PC-9 (cell line): ENCODE results near the gene LCE1C.

Experiments used
- EZH2 ChIP-seq: fragments of 200-600 bp; sonication (generic); IDR thresholded peaks from 2 replicates; pipeline ENCODE4 v1.8.0; 2017; ENCODE audit warnings: antibody characterized with exemption, low read depth
- TF ChIP-seq, protein P1 (sequence below): fragments of 200-600 bp; sonication (generic); conservative IDR thresholded peaks from 2 replicates; pipeline ENCODE4 v1.6.1; 2017; ENCODE audit warnings: mixed run types, antibody characterized with exemption, mild to moderate bottlenecking, moderate library complexity

DNA sequence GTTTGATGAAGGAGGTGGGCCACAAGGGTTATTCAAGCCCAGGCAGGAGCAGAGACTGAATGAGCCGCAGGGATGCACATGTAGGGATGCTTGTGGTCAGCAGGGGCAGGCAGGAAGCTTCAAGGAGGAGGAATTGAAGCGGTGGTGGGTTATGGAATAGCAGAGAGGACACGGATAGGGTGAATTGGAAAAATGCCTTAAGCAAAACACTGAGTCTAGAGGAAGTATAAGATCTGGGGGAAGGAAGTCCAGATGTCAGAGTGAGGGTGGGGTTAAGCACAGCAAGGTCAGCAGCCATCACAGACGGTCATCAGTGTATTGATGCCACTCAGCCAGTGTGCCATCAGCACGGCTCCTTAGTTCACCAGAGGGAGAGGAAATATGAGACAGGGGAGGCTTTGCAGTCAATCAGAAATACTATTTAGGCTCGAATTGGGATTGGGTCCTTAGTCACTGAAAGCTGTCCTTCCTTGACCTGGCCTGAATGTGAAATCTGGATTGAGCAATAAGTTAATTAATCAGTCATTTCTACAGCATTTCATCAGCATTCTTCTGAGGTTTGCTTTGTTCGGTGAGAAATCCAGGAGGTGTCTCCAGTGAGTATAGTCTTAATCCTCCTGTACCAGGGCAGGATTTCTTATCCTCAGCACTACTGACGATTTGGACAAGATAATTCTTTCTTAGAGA, 37.5 kb downstream of the LCE1C start:
- TF ChIP-seq, protein P1, sequence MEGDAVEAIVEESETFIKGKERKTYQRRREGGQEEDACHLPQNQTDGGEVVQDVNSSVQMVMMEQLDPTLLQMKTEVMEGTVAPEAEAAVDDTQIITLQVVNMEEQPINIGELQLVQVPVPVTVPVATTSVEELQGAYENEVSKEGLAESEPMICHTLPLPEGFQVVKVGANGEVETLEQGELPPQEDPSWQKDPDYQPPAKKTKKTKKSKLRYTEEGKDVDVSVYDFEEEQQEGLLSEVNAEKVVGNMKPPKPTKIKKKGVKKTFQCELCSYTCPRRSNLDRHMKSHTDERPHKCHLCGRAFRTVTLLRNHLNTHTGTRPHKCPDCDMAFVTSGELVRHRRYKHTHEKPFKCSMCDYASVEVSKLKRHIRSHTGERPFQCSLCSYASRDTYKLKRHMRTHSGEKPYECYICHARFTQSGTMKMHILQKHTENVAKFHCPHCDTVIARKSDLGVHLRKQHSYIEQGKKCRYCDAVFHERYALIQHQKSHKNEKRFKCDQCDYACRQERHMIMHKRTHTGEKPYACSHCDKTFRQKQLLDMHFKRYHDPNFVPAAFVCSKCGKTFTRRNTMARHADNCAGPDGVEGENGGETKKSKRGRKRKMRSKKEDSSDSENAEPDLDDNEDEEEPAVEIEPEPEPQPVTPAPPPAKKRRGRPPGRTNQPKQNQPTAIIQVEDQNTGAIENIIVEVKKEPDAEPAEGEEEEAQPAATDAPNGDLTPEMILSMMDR = no peak
- TF ChIP-seq EZH2 = no peak
